Omental fat pad (tissue), 4 donors: ENCODE measurements around the gene LRRTM4. TPM values are rescaled to one million over a fixed set of nuclear protein-coding genes. Genes with fewer than 3 reads are reported as not detected.

Source experiments
- ATAC-seq: fragments of 150-250 bp; one replicate; pipeline ENCODE4 v1.9.1; 2016; ENCODE audit warnings: mild to moderate bottlenecking, moderate library complexity; ENCODE audit not compliant: low FRiP score
- DNase-seq: peaks from one replicate; pipeline ENCODE4 v3.0.0-alpha.2; 2019; ENCODE audit warnings: low spot score
- total RNA-seq, 4 donors: library from RNA; depleted of rRNA; stranded (reverse); fragments of >200 nt; gene quantifications; one replicate each; pipeline ENCODE4 v1.1.0, GENCODE V29; 2016
- TF ChIP-seq, protein P1 (sequence below), 3 donors: fragments of 450-650 bp; IDR thresholded peaks; one replicate each; pipeline ENCODE4 v1.5.1; 2016 to 2017; ENCODE audit warnings: antibody characterized with exemption in 3 of 3, mild to moderate bottlenecking in 3 of 3, moderate library complexity in 2 of 3

LRRTM4 gene
- total RNA-seq, 4 donors from 2014 or later: 0.32 TPM; not detected in 3

DNA sequence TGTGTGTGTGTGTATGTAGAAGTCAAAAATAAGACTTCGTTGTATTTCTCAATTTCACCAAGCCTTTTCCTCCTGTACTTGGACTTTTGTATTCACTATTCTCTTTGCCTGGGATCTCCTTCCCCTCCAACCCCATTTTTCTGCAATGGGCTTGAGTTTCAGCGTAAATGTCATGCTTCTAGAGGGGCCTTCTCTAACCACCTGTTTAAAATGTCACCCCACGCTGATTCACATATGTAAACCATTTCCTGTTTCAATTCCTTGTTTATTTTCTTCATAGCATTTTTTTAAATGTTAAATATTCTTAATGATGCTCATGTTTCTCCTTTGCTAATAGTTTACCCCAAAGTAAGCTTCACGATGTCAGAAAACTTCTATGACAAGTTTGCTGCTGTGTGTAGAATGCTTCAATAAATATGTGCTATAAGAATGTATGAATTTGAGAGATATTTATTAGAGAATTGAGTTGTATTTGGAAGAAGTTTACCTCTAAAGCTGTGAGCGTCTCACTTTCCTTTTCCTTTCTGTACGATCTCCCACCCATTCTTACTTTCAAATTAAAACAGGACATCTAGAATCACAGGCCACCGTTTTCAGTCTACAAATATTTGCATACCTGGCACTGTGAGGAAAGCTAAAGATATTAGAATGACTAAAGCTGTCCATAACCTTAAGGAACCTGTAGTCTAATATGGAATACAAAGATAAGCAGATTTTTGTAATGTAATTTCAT, 762.4 kb downstream of the LRRTM4 start:
- DNase-seq (no peak), ATAC-seq (no peak)
- TF ChIP-seq, protein P1, sequence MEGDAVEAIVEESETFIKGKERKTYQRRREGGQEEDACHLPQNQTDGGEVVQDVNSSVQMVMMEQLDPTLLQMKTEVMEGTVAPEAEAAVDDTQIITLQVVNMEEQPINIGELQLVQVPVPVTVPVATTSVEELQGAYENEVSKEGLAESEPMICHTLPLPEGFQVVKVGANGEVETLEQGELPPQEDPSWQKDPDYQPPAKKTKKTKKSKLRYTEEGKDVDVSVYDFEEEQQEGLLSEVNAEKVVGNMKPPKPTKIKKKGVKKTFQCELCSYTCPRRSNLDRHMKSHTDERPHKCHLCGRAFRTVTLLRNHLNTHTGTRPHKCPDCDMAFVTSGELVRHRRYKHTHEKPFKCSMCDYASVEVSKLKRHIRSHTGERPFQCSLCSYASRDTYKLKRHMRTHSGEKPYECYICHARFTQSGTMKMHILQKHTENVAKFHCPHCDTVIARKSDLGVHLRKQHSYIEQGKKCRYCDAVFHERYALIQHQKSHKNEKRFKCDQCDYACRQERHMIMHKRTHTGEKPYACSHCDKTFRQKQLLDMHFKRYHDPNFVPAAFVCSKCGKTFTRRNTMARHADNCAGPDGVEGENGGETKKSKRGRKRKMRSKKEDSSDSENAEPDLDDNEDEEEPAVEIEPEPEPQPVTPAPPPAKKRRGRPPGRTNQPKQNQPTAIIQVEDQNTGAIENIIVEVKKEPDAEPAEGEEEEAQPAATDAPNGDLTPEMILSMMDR (IDR thresholded peaks at IDR 0.05): no peak

DNA sequence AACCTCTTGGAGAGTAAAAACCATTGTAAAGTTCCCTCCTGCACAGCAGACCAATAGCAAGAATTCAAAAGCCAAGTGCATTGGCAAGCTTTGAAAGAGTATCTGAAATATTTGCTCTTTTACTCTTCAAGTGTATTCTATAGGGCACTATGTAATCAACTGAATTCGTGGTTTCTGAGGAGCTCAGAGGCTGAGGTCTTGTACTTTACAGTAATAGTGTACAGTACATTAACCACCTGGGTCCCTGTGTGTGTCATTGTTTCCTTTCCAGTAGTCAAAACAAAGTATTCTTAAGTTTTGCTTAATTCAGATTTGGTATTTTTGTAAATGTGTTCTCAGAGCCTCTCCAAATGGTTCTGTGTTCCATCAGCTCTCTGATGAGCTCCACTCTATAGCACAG, 769.7 kb downstream of the LRRTM4 start:
- ATAC-seq (no peak), DNase-seq (no peak)
- TF ChIP-seq, protein P1 (IDR thresholded peaks at IDR 0.05): no peak

- no peak for DNase-seq
- ATAC-seq: no peak
Observed at GRCh38 chr2:76749858-76750257, 772.3 kb downstream of the LRRTM4 start.

GRCh38 chr2:76748581-76749296, 773.4 kb downstream of the LRRTM4 start:
- ATAC-seq: no peak
- TF ChIP-seq, protein P1 (IDR thresholded peaks at IDR 0.05): no peak
- DNase-seq: no peak

More at GRCh38 chr2:76749858-76750257, 772.3 kb downstream of the LRRTM4 start:
- TF ChIP-seq, protein P1 (IDR thresholded peaks at IDR 0.05): no peak

DNA sequence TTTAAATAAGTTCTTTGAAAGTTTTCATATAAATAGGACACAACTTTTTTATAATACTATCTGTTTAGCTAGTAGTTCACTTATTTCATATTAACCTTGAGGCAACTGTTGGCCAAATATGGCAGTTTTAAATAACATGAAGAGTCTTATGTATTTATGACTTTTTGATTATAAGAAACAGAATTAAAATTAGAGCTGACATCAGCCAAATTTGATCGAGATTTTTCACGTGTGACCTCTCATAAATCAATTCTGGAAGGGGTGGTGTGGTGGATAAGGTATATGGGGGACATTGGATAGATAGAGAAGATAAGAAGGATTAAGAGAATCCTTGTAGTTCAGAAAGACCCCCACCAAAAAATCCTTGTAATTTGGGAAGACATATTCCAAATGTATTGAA, 776.6 kb downstream of the LRRTM4 start:
- ATAC-seq: no peak
- DNase-seq: no peak
- TF ChIP-seq, protein P1 (IDR thresholded peaks at IDR 0.05): no peak

GRCh38 chr2:76737607-76738006, 784.6 kb downstream of the LRRTM4 start:
- ATAC-seq (no peak), DNase-seq (no peak)
- TF ChIP-seq, protein P1 (IDR thresholded peaks at IDR 0.05): no peak
